Measurements from ENCODE around the gene RELT. TPM values are rescaled to one million over a fixed set of nuclear protein-coding genes. Genes with fewer than 3 reads are reported as not detected.
A peak's percentile ranks its signal among the peaks of the same experiment; 100 is the strongest.

Gene RELT
- total RNA-seq, 1 donor: 4.0 TPM

DNA sequence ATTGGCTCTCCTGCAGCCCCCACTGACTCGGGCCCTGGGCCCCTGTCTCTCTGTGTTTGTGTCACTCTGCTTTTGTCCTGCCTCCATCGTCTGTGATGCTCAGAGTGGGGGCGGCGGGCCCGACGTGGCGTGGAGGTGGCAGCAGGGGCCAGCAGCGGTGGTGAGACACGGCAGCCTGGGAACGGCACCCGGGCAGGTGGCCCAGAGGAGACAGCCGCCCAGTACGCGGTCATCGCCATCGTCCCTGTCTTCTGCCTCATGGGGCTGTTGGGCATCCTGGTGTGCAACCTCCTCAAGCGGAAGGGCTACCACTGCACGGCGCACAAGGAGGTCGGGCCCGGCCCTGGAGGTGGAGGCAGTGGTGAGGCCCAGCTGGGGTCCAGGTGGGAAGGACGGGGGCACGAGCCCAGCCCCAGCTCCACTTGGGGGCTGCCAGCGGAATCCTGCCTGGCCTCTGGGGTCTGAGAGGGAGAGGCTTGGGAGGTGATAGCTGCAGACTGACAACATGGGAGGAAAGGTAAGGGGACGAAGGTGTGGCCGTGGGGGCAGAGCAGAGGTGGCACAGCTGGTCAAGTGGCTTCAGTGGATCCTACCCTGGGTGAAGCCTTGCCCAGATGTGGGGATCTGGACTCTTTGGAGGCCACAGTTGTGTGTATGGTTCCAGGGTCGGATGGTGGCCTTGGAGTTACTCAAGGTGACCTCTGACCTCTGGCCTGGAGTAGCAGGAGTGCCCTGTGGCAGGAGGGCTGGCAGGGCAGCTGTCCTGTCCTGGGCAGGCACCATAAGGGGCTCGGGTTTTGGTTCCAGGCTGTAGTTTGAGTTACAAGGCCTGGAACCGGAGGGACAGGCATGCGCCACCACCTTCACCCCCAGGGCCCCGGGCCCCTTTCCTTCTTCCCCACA, 16.2 kb downstream of the RELT start:
- no peak for DNase-seq (ENCODE audit: insufficient read length, low spot score, missing footprints)
- Histone ChIP-seq H3K36me3 (ENCODE audit: insufficient read depth, low read length) (peaks cover 32% of the 10 kb centered on the region), H3K4me2 (ENCODE audit: insufficient read depth, low read length) (no peak overlapping the region), H4K20me1 (ENCODE audit: insufficient read depth, low read length) (peaks cover 28% of the 10 kb centered on the region), H3K4me3 (ENCODE audit: insufficient read depth, low read length) (no peak overlapping the region), H3K9me3 (ENCODE audit: low read depth, low read length) (no peaks in the 10 kb centered on the region), H3K4me1 (ENCODE audit: insufficient read depth, low read length) (peaks cover 7% of the 10 kb centered on the region), H3K27me3 (ENCODE audit: insufficient read depth, low read length) (no peaks in the 10 kb centered on the region), H3K79me2 (ENCODE audit: insufficient read depth, low read length) (peaks cover 46% of the 10 kb centered on the region), H2AFZ (ENCODE audit: low read length) (no peak overlapping the region), H3K27ac (ENCODE audit: low read depth, low read length) (no peak overlapping the region)
- TF ChIP-seq, protein P1, sequence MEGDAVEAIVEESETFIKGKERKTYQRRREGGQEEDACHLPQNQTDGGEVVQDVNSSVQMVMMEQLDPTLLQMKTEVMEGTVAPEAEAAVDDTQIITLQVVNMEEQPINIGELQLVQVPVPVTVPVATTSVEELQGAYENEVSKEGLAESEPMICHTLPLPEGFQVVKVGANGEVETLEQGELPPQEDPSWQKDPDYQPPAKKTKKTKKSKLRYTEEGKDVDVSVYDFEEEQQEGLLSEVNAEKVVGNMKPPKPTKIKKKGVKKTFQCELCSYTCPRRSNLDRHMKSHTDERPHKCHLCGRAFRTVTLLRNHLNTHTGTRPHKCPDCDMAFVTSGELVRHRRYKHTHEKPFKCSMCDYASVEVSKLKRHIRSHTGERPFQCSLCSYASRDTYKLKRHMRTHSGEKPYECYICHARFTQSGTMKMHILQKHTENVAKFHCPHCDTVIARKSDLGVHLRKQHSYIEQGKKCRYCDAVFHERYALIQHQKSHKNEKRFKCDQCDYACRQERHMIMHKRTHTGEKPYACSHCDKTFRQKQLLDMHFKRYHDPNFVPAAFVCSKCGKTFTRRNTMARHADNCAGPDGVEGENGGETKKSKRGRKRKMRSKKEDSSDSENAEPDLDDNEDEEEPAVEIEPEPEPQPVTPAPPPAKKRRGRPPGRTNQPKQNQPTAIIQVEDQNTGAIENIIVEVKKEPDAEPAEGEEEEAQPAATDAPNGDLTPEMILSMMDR (IDR thresholded peaks at IDR 0.05; ENCODE audit: extremely low read depth, low read depth, low read length): no peak

DNA sequence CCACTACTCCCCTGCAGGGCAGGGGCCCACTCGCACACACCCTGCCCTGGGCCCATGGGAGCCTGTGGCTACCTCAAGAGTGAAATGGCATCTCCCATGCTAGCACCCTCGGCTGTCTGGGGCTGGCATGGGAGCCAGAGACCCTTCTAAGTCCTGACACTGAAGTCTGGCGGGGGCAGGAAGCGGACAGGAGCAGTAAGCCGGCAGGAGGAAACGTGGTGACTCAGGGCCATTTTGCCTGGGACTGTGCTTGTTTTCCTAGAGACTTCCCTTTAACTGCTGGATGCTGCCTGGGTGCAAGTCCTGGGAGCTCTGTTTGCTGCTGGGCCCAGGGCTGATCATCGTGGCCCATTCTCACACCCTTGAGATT, 16.8 kb downstream of the RELT start:
- Histone ChIP-seq H4K20me1 (ENCODE audit: insufficient read depth, low read length) (peaks cover 28% of the 10 kb centered on the region), H3K4me1 (ENCODE audit: insufficient read depth, low read length) (peaks cover 7% of the 10 kb centered on the region), H3K27ac (ENCODE audit: low read depth, low read length) (peak overlapping the region; percentile 45), H3K27me3 (ENCODE audit: insufficient read depth, low read length) (no peaks in the 10 kb centered on the region), H3K9me3 (ENCODE audit: low read depth, low read length) (no peaks in the 10 kb centered on the region), H3K79me2 (ENCODE audit: insufficient read depth, low read length) (peaks cover 40% of the 10 kb centered on the region), H3K4me2 (ENCODE audit: insufficient read depth, low read length) (no peak overlapping the region), H2AFZ (ENCODE audit: low read length) (no peak overlapping the region), H3K36me3 (ENCODE audit: insufficient read depth, low read length) (peaks cover 32% of the 10 kb centered on the region), H3K4me3 (ENCODE audit: insufficient read depth, low read length) (no peak overlapping the region)
- peak; percentile 90 for DNase-seq (ENCODE audit: insufficient read length, low spot score, missing footprints)
- TF ChIP-seq, protein P1 (IDR thresholded peaks at IDR 0.05; ENCODE audit: extremely low read depth, low read depth, low read length): no peak

DNA sequence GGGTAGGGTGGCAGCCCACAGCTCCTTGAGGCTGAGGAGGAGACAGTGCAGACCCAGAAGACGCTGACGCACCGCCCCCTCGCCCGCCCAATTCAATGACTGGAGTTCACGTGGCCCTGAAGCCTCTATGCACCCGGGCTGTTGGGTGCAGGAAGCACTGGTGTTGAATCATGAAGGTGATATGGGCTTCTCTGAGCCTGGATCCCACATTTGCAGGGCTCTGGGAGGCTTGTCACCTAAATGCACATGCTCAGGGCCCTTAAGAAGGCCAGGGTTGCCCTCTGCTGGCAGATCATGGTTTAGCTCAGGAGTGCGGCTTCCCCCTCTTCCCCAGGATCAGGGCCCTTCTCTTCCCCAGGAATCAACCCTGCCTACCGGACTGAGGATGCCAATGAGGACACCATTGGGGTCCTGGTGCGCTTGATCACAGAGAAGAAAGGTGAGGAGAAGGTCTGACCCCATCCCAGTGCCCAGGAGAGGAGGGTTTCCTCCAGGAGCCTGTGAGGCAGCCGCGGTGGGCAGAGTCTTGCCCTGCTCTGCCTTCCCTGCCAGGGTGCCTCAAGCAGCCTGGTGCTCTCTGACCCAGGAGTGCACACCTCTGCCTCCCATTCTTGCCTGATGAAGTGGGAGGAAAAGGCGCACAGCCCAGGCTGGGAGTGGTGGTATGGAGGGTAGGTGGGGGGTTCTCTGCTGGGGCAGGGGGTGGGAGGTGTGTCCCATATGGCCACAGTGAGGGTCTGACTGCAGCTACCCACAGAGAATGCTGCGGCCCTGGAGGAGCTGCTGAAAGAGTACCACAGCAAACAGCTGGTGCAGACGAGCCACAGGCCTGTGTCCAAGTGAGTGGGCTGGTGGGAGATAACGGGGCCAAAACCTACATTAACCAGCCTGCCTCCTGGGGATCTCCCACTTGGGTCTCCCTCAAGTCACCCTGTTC, 17.5 kb downstream of the RELT start:
- H3K79me2 ChIP-seq (ENCODE audit: insufficient read depth, low read length): peaks cover 33% of the 10 kb centered on the region
- no peak overlapping the region for H3K4me3 ChIP-seq (ENCODE audit: insufficient read depth, low read length)
- H3K9me3 ChIP-seq (ENCODE audit: low read depth, low read length): no peaks in the 10 kb centered on the region
- H3K27ac ChIP-seq (ENCODE audit: low read depth, low read length): peak overlapping the region; percentile 45
- TF ChIP-seq, protein P1 (IDR thresholded peaks at IDR 0.05; ENCODE audit: extremely low read depth, low read depth, low read length): peak; percentile 91
- peak; percentile 98 for DNase-seq (ENCODE audit: insufficient read length, low spot score, missing footprints)
- no peak overlapping the region for H2AFZ ChIP-seq (ENCODE audit: low read length)
- H4K20me1 ChIP-seq (ENCODE audit: insufficient read depth, low read length): peaks cover 24% of the 10 kb centered on the region
- peaks cover 32% of the 10 kb centered on the region for H3K36me3 ChIP-seq (ENCODE audit: insufficient read depth, low read length)
- H3K4me1 ChIP-seq (ENCODE audit: insufficient read depth, low read length): peaks cover 10% of the 10 kb centered on the region
- H3K27me3 ChIP-seq (ENCODE audit: insufficient read depth, low read length): no peaks in the 10 kb centered on the region
- no peak overlapping the region for H3K4me2 ChIP-seq (ENCODE audit: insufficient read depth, low read length)
